Mucosa of descending colon (tissue), 3 donors: Measurements from ENCODE around the gene CCDC40. TPM values are rescaled to one million over a fixed set of nuclear protein-coding genes. Genes with fewer than 3 reads are reported as not detected.

ENCODE experiments used
- ATAC-seq: fragments of 200-7000 bp; cut with Tn5 transposase; one replicate; pipeline ENCODE4 v1.9.1; 2020; ENCODE audit warnings: mild to moderate bottlenecking, moderate library complexity
- DNase-seq, 3 donors: peaks; one replicate each; pipeline ENCODE4 v3.0.0-alpha.2; 2020
- H3K36me3 ChIP-seq: fragments of 200-600 bp; one replicate; pipeline ENCODE4 v1.8.0; 2021; ENCODE audit warnings: low read depth, mild to moderate bottlenecking
- H3K4me1 ChIP-seq: fragments of 200-600 bp; one replicate; pipeline ENCODE4 v1.8.0; 2021; ENCODE audit warnings: low read depth, mild to moderate bottlenecking
- H3K4me3 ChIP-seq: fragments of 200-600 bp; one replicate; pipeline ENCODE4 v1.8.0; 2021; ENCODE audit warnings: mild to moderate bottlenecking
- H3K9me3 ChIP-seq: fragments of 200-600 bp; one replicate; pipeline ENCODE4 v1.8.0; 2021; ENCODE audit warnings: mild to moderate bottlenecking
- intact Hi-C, 2 donors: fragments of 100-400 bp; cut with DNase I in 1 of 2; cut with micrococcal nuclease in 1 of 2; formaldehyde crosslinking; loops; one replicate each; pipeline versions ENCODE4 v1.11.0 to v1.11.1; 2022; cut with DNase I, micrococcal nuclease
- total RNA-seq, 3 donors: library from RNA; stranded (reverse); fragmentation: NEBNext Ultra II Directional in 2 of 3; extraction: Animal tissue kit (Norgen Biotek cat#: 25700) in 2 of 3; gene quantifications; one replicate each; pipeline versions ENCODE4 v1.2.1 to v1.2.4, GENCODE V29; 2021 to 2023
- TF ChIP-seq, protein P1 (sequence below): fragments of 200-600 bp; IDR thresholded peaks from one replicate; pipeline ENCODE4 v1.8.0; 2022; ENCODE audit warnings: antibody characterized with exemption, mild to moderate bottlenecking
- donor health status: DM: no; HTN: no; CAD: no; lungs with moderate emphysema.
- donor health status: DM: no; HTN: no; CAD: no.
- donor health status: DM: no; HTN: yes; CAD: no.

The CCDC40 gene
- total RNA-seq, 3 donors from 2014 or later, result 2.1 to 5.9 (median 2.7) TPM

GRCh38 chr17:80023481-80024205 lies 12.8 kb upstream of the CCDC40 start:
- TF ChIP-seq, protein P1, sequence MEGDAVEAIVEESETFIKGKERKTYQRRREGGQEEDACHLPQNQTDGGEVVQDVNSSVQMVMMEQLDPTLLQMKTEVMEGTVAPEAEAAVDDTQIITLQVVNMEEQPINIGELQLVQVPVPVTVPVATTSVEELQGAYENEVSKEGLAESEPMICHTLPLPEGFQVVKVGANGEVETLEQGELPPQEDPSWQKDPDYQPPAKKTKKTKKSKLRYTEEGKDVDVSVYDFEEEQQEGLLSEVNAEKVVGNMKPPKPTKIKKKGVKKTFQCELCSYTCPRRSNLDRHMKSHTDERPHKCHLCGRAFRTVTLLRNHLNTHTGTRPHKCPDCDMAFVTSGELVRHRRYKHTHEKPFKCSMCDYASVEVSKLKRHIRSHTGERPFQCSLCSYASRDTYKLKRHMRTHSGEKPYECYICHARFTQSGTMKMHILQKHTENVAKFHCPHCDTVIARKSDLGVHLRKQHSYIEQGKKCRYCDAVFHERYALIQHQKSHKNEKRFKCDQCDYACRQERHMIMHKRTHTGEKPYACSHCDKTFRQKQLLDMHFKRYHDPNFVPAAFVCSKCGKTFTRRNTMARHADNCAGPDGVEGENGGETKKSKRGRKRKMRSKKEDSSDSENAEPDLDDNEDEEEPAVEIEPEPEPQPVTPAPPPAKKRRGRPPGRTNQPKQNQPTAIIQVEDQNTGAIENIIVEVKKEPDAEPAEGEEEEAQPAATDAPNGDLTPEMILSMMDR, result no peak
- no peaks in the 10 kb centered on the region for H3K36me3 ChIP-seq
- peak; percentile 46 for ATAC-seq
- no peaks in the 10 kb centered on the region for H3K9me3 ChIP-seq
- H3K4me3 ChIP-seq, result no peak overlapping the region
- intact Hi-C loops, result no loop called here
- H3K4me1 ChIP-seq, result peaks cover 9% of the 10 kb centered on the region
- DNase-seq, result peak in 2 of 3 donors; percentile 52 to 55

DNA sequence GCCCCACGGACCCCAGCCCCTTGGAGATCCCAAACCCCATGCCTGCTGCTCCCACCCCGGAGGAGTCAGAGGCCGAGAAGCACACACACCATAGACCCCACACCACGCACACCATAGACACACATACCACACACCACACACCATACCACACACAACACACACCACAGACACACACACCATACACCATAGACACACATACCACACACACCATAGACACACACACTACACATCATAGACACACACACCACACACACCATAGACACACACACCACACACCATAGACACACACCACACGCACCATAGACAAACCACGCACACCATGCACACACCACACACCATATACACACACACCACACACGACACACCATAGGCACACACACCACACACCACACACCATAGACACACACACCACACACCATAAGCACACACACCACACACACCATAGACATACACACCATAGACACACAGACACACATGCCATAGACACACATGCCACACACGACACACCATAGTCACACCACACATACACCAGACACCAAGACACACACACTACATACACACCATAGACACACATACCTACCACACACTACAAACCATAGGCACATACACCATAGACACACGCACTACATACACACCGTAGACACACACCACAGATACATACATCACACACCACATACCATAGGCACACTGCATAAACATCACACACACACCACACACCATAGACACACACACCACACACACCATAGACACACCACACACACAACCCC lies 12.1 kb upstream of the CCDC40 start:
- peak; percentile 2 for ATAC-seq
- H3K4me3 ChIP-seq, result no peak overlapping the region

GRCh38 chr17:80025140-80025539 lies 11.3 kb upstream of the CCDC40 start:
- intact Hi-C loops, result no loop called here
- no peaks in the 10 kb centered on the region for H3K36me3 ChIP-seq
- no peak overlapping the region for H3K4me3 ChIP-seq
- TF ChIP-seq, protein P1, result no peak
- peak; percentile 69 for ATAC-seq
- peaks cover 9% of the 10 kb centered on the region for H3K4me1 ChIP-seq
- no peaks in the 10 kb centered on the region for H3K9me3 ChIP-seq
- peak in 2 of 3 donors; percentile 40 to 65 for DNase-seq

More for the DNA sequence above, 12.1 kb upstream of the CCDC40 start:
- intact Hi-C loops, result no loop called here
- H3K4me1 ChIP-seq, result peaks cover 9% of the 10 kb centered on the region
- no peaks in the 10 kb centered on the region for H3K36me3 ChIP-seq
- no peak for DNase-seq
- TF ChIP-seq, protein P1, result no peak
- no peaks in the 10 kb centered on the region for H3K9me3 ChIP-seq

DNA sequence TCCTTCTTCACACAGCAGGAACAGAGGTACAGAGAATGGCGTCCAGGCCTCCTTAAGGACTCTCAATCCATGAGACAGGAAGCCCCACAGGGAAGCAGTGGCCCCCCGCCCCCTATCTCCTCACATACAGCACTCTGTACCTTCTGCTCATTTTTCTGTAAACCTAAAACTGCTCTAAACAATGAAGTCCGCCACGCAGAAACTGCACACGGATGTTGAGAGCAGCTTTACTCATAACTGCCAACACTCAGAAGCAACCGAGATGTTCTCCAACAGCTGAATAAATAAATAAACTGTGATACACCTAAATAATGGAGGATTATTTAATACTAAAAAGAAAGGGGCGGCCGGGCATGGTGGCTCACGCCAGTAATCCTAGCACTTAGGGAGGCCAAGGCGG lies 10.6 kb upstream of the CCDC40 start:
- DNase-seq (no peak), ATAC-seq (no peak)
- intact Hi-C loops, result no loop called here
- TF ChIP-seq, protein P1, result no peak
- Histone ChIP-seq H3K4me1 (peaks cover 16% of the 10 kb centered on the region), H3K4me3 (no peak overlapping the region), H3K9me3 (no peaks in the 10 kb centered on the region), H3K36me3 (no peaks in the 10 kb centered on the region)

- intact Hi-C loops, result no loop called here
- ATAC-seq (peak; percentile 61), DNase-seq (peak in 2 of 3 donors; percentile 59 to 62)
- TF ChIP-seq, protein P1, result no peak
- H3K36me3 ChIP-seq, result no peaks in the 10 kb centered on the region
- H3K4me3 ChIP-seq, result no peak overlapping the region
- H3K4me1 ChIP-seq, result peaks cover 20% of the 10 kb centered on the region
- H3K9me3 ChIP-seq, result no peaks in the 10 kb centered on the region
These were observed 9.9 kb upstream of the CCDC40 start for GRCh38 chr17:80026359-80027042.
